Measurements from ENCODE around the gene ZBTB17. TPM values are rescaled to one million over a fixed set of nuclear protein-coding genes. Genes with fewer than 3 reads are reported as not detected.

Gene ZBTB17
- total and polyA plus RNA-seq, 2 of the 4 experiments (the other 2 are of a cell fraction), result 26.3 to 58.2 TPM

GRCh38 chr1:15943992-15944307 is 32.0 kb downstream of the ZBTB17 start:
- H2BK120ac ChIP-seq (ENCODE audit: low read depth, low read length), result no peak overlapping the region
- H3K36me3 ChIP-seq (ENCODE audit: control insufficient read depth, insufficient read depth, low read length), result peaks cover 75% of the 10 kb centered on the region
- H3K23ac ChIP-seq (ENCODE audit: low read depth, low read length), result no peak overlapping the region
- no peak overlapping the region for H3K9ac ChIP-seq (ENCODE audit: low read depth, low read length)
- H4K5ac ChIP-seq (ENCODE audit: low read depth, low read length), result no peak overlapping the region
- no peak overlapping the region for H2AFZ ChIP-seq (replicated peaks; ENCODE audit: low read length, poor library complexity)
- no peaks in the 10 kb centered on the region for H3K9me3 ChIP-seq (ENCODE audit: control insufficient read depth, insufficient read depth, low read length)
- no peak overlapping the region for H4K91ac ChIP-seq (ENCODE audit: insufficient read depth, low read depth, low read length)
- H3K27me3 ChIP-seq (ENCODE audit: control insufficient read depth, insufficient read depth, low read length), result no peaks in the 10 kb centered on the region
- intact Hi-C loops (cut with micrococcal nuclease), result no loop called here
- H2AK5ac ChIP-seq (ENCODE audit: low read depth, low read length), result no peak overlapping the region
- dilution Hi-C loops (cut with HindIII; ENCODE audit: low sequenced_read_pairs, unreplicated experiment), result no loop called here
- peaks cover 28% of the 10 kb centered on the region for H3K9me1 ChIP-seq (ENCODE audit: insufficient read depth, low read length)
- peaks cover 28 to 77% of the 10 kb centered on the region in 2 experiments; a peak in 3 of 4 replicates for H3K79me1 ChIP-seq (ENCODE audit: low read depth in 1 of 2, low read length in 2 of 2)
- ChIA-PET CTCF (no interaction called here), POLR2A (ENCODE audit: unreplicated experiment) (no interaction called here)
- H3K4ac ChIP-seq (ENCODE audit: low read depth, low read length), result no peak overlapping the region
- no peak overlapping the region for H2BK15ac ChIP-seq (ENCODE audit: low read depth, low read length)
- H4K8ac ChIP-seq (ENCODE audit: low read depth in 2 of 2, low read length in 2 of 2), result no peak overlapping the region
- no peak overlapping the region for H2AK9ac ChIP-seq (replicated peaks; ENCODE audit: low read depth, low read length, poor library complexity)
- DNase-seq, result no peak
- no peak for ATAC-seq (ENCODE audit: low read depth)
- in situ Hi-C loops (cut with MboI; ENCODE audit: low sequenced_read_pairs), result no loop called here
- H3K4me3 ChIP-seq (ENCODE audit: insufficient read depth, low read depth, low read length), result no peak overlapping the region
- no peak overlapping the region for H3K56ac ChIP-seq (ENCODE audit: extremely low read depth, insufficient read depth, low read length)
- no peak overlapping the region for H3K18ac ChIP-seq (ENCODE audit: low read depth, low read length)
- H2BK20ac ChIP-seq (ENCODE audit: low read depth, low read length), result no peak overlapping the region
- no peak overlapping the region for H3K27ac ChIP-seq (ENCODE audit: insufficient read depth, low read length)
- peaks cover 18% of the 10 kb centered on the region for H3K4me1 ChIP-seq (ENCODE audit: control insufficient read depth, insufficient read depth, low read length)
- no peak overlapping the region for H3K14ac ChIP-seq (replicated peaks; ENCODE audit: low read depth, low read length)
- H2BK5ac ChIP-seq (ENCODE audit: low read depth, low read length, poor library complexity, severe bottlenecking), result no peak overlapping the region
- TF ChIP-seq CHD1 (IDR thresholded peaks at IDR 0.05; ENCODE audit: low read depth, low read length), result no peak
- TF ChIP-seq ELK1 (IDR thresholded peaks at IDR 0.05; ENCODE audit: borderline replicate concordance, low read depth, low read length), result no peak
- TF ChIP-seq POLR2A (IDR thresholded peaks at IDR 0.05; ENCODE audit: low read depth, low read length), result no peak
- TF ChIP-seq RCOR1 (IDR thresholded peaks at IDR 0.05; ENCODE audit: insufficient replicate concordance, low read length), result no peak
- TF ChIP-seq CTCF (conservative IDR thresholded peaks at IDR 0.05; ENCODE audit: low read depth, low read length), result no peak
- no peak for TF ChIP-seq RAD21 (IDR thresholded peaks at IDR 0.05; ENCODE audit: low read length)
- no peak for TF ChIP-seq USF2 (IDR thresholded peaks at IDR 0.05; ENCODE audit: low read depth, low read length)
- TF ChIP-seq RFX5 (IDR thresholded peaks at IDR 0.05; ENCODE audit: low read depth, low read length), result no peak
- TF ChIP-seq SMC3 (IDR thresholded peaks at IDR 0.05; ENCODE audit: low read depth, low read length), result no peak
- TF ChIP-seq MAFK (IDR thresholded peaks at IDR 0.05; ENCODE audit: low read depth, low read length), result no peak
- TF ChIP-seq MAZ (IDR thresholded peaks at IDR 0.05; ENCODE audit: borderline replicate concordance, low read depth, low read length), result no peak
- TF ChIP-seq CEBPB (IDR thresholded peaks at IDR 0.05; ENCODE audit: low read depth, low read length), result no peak
- no peak for TF ChIP-seq NFE2L2 (IDR thresholded peaks at IDR 0.05; ENCODE audit: low read depth, low read length)
- no peak for TF ChIP-seq FOS (IDR thresholded peaks at IDR 0.05; ENCODE audit: low read depth, low read length)
- no peak for TF ChIP-seq BHLHE40 (IDR thresholded peaks at IDR 0.05; ENCODE audit: low read depth, low read length)
- no peak for TF ChIP-seq MXI1 (IDR thresholded peaks at IDR 0.05; ENCODE audit: borderline replicate concordance, low read depth, low read length)
- no TSS peak for BruUV-seq (replicated peaks)
- peaks cover 3% of the 10 kb centered on the region; the same call in 1 of the 2 replicates for H4K20me1 ChIP-seq (ENCODE audit: insufficient read depth, low read length)
- WGBS, 2 experiments (ENCODE audit: extremely low coverage in 2 of 2, insufficient read length in 1 of 2), result 97% methylated on average over 8 of the region's 22 CpGs; no CpG with 5 or more reads in 1 of the 2 experiments
- no peak overlapping the region for H3K4me2 ChIP-seq (ENCODE audit: low read depth, low read length)
